GM18519 (cell line): ENCODE results near the gene UQCRC2.
"Not testable (repeated sequence)": the region's sequence is repeated elsewhere in the genome, so short reads cannot be mapped to it uniquely, and the experiment has no call there.

Source experiments
- ATAC-seq: cut with Tn5 transposase; IDR thresholded peaks from one replicate; pipeline ENCODE4 v1.9.1; 2021; ENCODE audit warnings: mild to moderate bottlenecking, moderate library complexity; ENCODE audit not compliant: unreplicated experiment, low FRiP score

Gene UQCRC2

DNA sequence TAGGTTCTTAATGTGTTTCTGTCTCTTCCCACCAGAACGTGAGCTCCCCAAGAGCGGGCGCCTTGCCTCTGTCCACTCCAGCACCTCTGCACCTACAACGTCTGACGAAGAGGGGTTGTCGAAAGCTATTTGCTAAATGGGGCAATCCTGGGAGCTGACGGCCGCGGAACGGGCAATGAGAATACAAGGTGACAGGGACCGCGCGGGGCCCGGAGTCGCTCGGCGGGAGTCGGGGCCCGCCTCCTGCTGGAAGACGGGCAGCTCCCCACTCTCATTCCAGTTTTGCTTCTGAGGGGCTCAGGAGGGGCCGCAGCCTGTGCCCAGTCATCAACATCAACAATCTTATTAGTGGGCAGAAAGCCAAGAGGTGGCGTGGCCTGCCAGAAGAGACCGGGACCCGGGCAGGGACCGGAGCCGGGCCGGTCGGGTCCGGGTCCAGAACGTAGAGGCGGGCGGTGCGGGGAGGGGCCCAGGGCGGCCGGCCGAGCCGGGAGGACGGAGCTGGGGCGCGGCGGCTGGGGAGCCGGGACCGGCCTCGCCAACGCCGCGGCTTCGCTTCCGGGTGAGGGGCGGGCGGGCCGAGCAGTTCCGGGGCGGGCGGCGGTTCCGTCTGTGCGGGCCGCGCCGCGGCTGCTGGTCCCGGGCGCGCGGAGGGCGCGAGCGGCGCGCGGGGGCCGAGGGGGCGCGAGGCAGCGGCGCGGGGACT lies 54.5 kb downstream of the UQCRC2 start, which contains the start of gene MOSMO:
Gene MOSMO, plus strand, starts transcription at position 603 of the 706 bp plus-strand sequence. CDS start 191 bp downstream, outside the sequence.
- no peak for ATAC-seq

DNA sequence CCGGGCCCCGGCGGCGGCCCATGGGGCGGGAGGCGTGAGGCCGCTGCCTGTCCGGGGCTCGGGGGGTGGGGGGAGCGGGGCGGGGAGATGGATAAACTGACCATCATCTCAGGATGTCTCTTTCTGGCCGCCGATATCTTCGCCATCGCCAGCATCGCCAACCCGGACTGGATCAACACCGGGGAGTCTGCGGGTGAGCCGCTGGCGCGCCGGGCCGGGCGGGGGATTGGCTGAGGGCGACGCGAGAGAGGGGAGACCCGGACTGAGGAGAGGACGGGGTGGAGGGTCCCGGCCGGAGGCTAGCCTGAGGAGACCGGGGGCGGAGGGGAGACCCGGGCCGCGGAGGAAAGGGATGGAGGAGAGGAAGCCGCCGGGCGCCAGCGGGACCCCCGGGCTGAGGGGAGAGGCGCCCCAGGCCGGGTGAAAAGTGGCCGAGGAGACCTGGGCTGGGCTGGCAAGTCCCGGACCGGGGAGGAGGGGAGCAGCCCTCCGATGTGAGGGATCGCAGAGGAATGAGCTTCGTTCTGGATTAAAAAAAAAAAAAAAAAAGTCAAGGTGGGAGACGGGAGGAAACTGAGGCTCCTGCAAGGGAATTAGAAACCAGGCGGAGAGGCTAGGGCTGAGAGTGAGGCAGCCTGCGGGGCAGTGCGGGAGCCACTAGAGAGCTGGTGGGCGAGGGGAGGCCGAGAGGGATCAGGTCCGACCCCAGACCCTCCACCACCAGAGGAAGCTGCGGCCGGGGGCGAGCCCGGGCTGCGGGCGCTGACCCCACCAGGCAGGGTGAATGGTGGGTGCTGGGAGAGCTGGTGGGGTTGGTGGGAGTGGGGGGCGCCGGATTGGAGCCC lies 55.3 kb downstream of the UQCRC2 start:
- no peak for ATAC-seq

DNA sequence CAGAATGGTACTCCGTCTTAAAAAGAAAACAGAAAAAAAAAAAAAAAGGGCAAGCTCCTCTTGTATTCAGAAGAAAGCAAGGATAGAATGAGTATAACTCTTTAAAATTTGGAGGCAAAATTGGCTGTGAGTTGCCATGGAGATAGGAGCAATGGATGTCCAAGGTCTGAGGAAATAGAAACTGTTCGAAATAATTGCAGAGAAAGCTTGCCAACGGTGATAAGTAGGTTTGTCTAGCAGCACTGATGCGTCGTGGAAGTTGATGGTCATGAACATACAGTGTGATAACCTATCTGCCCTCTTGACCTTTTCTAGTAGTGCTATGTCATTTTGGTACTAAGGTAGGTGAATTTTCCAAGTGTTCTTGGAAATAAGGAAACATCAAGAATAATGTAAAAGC lies 57.7 kb downstream of the UQCRC2 start:
- no peak for ATAC-seq

DNA sequence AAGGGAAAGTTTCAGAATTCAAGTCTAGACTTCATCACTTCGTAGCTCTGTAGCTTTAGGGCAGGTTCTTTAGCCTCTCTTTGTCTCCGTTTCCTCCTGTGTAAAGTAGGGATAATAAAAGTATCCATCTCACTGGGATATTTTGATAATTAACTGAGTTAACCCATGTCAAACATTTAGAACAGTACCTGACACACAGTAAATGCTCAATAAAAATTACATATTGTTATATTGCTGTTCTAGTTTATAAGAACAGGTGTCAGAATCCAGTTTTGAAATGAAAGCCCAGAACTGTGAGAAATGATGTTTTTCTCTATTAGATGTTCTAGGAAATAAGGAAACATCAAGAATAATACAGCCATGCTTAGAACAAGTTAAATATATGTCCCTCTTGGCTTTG lies 59.1 kb downstream of the UQCRC2 start:
- no peak for ATAC-seq

DNA sequence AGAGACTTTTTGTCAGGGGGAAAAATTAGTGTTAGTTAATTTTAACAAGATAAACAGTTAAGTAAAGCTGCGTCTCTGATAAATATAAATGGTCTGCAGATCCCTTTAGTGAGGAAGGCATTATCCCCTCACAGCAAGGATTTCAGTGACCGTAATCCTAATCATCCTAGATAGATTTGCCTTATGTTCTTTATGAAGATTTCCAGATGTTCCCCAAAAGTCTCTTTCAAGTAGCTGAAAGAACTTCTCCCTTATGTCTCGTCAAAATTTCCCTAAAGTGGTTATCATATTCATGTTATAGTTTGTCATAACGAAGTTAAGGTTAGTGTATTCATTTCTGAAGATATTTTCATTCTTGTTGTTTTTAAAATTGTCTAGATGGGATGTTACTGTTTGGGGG lies 60.3 kb downstream of the UQCRC2 start:
- ATAC-seq, result no peak

DNA sequence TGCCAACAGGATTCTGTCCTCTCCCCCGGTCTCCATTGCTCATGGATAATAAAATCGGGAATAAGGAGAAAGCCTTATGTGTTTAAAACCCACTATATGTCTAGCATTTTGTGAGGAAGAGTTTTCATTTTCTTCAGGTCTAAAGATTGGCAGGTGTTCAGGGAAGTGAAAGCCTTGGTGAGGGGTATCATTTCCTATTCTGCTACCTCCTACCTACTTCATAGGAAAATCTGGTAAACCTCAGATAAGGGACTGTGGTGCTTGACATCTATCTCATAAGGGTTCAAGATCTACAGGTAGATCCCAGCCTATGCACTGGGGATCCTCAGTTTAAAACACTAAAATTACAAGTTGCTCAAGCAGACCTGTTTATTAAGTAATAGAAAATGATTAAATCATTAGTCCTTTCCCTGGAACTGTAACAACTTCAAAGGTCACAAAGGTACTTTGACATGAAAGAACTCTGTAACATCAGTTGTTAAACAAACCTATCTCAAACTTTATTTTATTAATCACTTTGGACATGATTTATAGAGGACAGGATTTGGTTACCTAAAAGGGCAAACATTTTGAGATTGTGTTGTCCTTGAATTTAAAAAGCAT lies 61.2 kb downstream of the UQCRC2 start:
- no peak for ATAC-seq

DNA sequence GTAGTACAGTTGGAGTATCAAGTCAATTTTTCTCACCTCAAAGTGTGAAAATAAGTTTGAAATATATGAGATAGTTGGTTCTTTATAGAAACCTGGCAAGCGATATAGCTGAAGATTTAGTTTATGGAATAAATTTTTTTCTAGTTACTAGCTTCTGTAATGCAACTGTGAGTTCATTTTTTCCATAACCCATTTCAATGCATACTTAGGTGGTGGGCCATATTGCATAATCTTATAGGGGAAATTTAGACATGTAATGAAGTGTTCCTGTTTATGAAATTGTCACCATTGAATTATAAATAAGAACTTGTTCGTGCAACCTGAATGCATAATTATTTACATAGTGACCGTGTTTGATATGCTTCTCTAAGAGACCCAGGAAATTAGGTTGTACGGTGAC lies 63.8 kb downstream of the UQCRC2 start:
- ATAC-seq, result no peak

DNA sequence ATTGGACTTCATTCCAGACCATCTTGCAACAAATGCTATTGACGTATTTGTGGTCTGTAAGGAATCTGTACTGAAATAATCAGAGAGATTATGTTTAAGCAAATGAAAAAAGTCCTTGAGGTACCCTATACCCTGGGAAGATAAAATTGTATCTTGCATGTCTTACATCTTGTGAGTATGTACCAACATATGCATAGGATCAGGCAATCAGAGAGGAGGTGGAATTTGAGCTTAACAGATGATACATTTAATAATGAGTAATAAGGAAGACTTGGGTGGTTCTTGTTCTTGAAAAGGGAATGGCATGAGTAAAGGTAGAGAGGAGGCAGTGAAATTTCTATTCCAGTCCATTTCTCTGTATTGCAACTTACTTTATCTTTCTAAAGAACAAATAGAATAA lies 65.4 kb downstream of the UQCRC2 start:
- ATAC-seq, result no peak

DNA sequence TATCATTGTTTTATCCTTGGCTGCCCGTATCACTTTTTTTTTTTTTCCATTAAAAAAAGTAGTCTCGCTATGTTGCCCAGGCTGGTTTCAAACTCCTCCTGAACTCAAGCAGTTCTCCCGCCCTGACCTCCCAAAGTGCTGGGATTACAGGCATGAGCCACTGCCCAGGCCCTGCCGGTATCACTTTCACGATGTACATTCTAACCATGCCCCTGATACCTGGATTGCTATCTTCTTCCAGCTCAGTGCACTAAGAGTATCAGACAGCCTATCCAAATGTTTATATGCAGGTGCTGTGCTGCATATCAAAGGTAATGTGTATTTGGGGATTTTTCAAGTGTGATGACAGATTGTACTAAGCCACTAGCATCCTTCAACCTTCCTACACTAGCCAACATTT lies 69.0 kb downstream of the UQCRC2 start:
- ATAC-seq, result no peak

DNA sequence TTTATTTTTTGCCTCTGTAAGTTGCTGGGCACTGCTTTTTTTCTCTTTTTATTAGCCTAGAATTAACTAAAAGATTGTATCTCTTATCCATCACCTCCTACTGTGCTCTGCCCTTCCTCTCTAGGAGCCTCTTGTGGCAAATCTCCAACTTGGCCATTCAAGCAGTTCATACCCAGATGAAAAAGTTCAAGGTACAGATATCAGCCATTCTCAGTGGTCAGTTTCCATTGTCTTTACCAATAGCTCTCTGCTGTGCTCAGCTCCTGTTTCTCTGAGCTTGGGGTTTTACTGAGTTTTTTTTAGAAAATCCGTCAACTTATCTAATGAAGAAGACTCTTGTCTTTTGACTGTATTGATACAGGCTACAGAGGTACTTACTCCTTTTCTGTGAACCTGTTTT lies 70.3 kb downstream of the UQCRC2 start:
- no peak for ATAC-seq

DNA sequence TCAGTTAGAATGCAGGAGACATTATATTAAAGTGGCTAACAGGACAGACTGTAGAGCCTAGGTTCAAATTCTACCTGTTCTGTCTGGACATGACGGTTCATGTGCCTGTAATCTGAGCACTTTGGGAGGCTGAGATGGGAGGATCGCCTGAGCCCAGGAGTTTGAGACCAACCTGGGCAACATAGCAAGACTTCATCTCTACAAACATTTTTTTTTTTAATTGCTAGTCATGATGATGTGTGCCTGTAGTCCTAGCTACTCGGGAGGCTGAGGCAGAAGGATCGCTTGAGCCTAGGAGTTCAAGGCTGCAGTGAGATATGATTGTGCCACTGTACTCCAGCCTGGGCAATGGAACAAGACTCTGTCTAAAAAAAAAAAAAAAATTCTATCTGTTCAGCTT lies 71.6 kb downstream of the UQCRC2 start:
- ATAC-seq, result not testable (repeated sequence)

DNA sequence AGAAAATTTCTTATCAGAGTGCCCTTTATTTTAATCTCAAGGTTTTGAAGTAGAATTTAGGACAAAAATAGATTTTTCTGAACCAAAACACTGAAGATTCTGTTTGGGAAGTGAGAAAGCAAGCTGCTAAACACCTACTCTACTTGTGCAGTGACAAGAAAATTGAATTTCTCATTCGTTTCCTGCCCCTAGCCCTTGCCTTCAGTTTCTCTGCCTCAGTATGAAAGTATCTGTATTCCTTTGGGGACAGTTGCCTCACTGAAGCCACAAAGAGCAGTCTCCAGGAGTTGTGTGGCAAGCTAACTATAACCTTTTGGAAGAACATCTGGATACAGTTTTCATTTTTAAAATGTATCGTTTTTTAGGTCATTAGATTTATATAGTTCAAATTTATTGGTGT lies 74.5 kb downstream of the UQCRC2 start:
- no peak for ATAC-seq

DNA sequence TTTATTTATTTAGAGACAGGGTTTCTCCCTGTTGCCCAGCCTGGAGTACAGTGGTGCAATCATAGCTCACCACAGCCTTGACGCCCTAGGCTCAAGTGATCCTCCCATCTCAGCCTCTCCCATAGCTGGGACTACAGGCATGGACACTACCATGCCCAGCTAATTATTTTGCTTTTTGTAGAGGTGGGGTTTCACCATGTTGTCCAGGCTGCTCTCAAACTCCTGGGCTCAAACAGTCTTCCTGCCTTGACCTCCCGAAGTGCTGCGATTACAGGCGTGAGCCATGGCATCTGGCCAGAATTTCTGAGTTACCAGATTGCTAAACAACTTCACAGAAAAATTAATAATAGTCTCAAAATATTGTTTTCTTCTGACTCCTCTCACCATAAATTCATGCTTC lies 76.5 kb downstream of the UQCRC2 start:
- ATAC-seq, result no peak

DNA sequence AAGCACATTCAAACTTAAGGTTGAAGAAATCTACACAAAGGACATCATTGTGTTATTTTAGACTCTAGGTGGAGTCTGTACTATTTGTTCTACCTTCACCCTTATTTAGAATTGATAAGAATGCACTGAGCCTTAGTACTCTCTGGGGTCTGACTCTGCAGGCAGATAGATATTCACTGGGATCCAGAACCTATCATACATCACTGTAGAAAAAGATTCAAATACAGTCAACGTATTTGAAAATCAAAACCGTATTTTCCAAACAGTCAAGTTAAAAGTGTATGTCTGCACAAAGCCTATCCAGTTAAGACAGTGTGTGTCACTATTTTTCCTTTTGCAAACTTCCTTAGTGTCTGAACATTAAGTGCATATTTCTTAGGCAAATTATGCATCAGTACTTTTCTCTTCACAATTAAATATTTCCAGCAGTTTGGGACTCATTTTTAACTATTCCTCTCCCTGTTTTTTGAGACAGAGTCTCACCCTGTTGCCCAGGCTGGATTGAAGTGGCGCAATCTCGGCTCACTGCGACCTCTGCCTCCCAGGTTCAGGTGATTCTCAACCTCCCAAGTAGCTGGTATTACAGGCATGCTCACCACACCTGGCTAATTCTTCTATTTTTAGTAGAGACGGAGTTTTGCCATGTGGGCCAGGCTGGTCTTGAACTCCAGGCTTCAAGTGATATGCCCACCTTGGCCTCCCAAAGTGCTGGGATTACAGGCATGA lies 77.1 kb downstream of the UQCRC2 start:
- no peak for ATAC-seq

DNA sequence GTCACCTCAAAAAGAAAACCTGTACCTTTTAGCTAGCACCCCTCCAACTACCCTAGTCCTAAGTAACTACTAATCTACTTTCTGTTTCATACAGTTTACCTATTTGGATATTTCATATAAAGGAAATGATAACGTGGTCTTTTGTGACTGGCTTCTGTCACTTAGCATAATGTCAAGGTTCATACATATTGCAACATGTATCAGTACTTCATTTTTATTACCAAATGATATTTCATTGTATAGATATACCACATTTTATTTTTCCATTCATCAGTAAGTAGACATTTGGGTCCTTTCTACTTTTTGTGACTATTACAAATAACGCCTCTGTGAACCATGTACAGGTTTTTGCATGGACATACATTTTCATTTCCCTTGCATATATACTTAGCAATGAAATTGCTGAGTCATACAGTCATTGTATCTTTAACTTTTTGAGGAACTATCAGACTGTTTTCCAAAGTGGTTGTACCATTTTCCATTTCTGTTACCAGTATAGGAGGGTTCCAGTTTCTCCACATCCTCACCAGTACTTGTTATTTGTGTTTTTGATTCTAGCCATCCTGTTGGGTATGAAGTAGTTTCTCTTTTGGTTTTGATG lies 78.4 kb downstream of the UQCRC2 start:
- ATAC-seq, result no peak
